HG02642 (cell line): ENCODE results near the gene OR2AK2.

Experiments used
- ATAC-seq: cut with Tn5 transposase; IDR thresholded peaks from one replicate; pipeline ENCODE4 v1.9.1; 2021; ENCODE audit warnings: mild to moderate bottlenecking; ENCODE audit not compliant: unreplicated experiment, poor library complexity

OR2AK2 gene

GRCh38 chr1:247964933-247965332 lies at the start of gene OR2AK2:
OR2AK2 (plus strand) TSS chr1:247965233; CDS start chr1:247965377, 144 bp downstream.
- ATAC-seq, result no peak

- ATAC-seq, result no peak
Measured at GRCh38 chr1:247919952-247920351, 45.1 kb upstream of the OR2AK2 start, which contains the start of gene OR2T8. OR2T8 (plus strand) TSS chr1:247920252; CDS start chr1:247921018, 766 bp downstream.

- ATAC-seq, result no peak
Measured at GRCh38 chr1:247923941-247924340, 41.1 kb upstream of the OR2AK2 start.

- ATAC-seq, result no peak
Measured at GRCh38 chr1:247924868-247925267, 40.2 kb upstream of the OR2AK2 start, which contains the start of gene OR2AJ1. OR2AJ1 (plus strand) TSS chr1:247924889; CDS start chr1:247933769, 8,880 bp downstream.

GRCh38 chr1:247933989-247934388 lies 31.0 kb upstream of the OR2AK2 start:
- ATAC-seq, result no peak

- no peak for ATAC-seq
Measured at GRCh38 chr1:247935781-247936180, 29.3 kb upstream of the OR2AK2 start.

GRCh38 chr1:247936415-247936814 lies 28.6 kb upstream of the OR2AK2 start:
- ATAC-seq, result no peak

GRCh38 chr1:247936965-247937734 lies 27.9 kb upstream of the OR2AK2 start:
- peak; percentile 99 for ATAC-seq

- no peak for ATAC-seq
Measured at GRCh38 chr1:247942624-247943023, 22.4 kb upstream of the OR2AK2 start.

- no peak for ATAC-seq
Measured at GRCh38 chr1:247948558-247948957, 16.5 kb upstream of the OR2AK2 start, which contains the start of gene OR2L8. OR2L8 (plus strand) TSS chr1:247948858; CDS start chr1:247948858, 0 bp downstream.

GRCh38 chr1:247953408-247953807 lies 11.6 kb upstream of the OR2AK2 start:
- ATAC-seq, result no peak

GRCh38 chr1:247961791-247962190 lies 3.2 kb upstream of the OR2AK2 start:
- no peak for ATAC-seq

- ATAC-seq, result no peak
Measured at GRCh38 chr1:247962911-247963588, 2.0 kb upstream of the OR2AK2 start.

- ATAC-seq, result peak; percentile 69
Measured at GRCh38 chr1:247966532-247967204, 1.6 kb downstream of the OR2AK2 start.

- ATAC-seq, result no peak
Measured at GRCh38 chr1:247992986-247993385, 28.0 kb downstream of the OR2AK2 start.

- ATAC-seq, result no peak
Measured at GRCh38 chr1:247998811-247999210, 33.8 kb downstream of the OR2AK2 start.

- ATAC-seq, result no peak
Measured at GRCh38 chr1:248000169-248000568, 35.1 kb downstream of the OR2AK2 start.

GRCh38 chr1:248007778-248008177 lies 42.7 kb downstream of the OR2AK2 start:
- ATAC-seq, result no peak

GRCh38 chr1:248009681-248010080 lies 44.6 kb downstream of the OR2AK2 start:
- ATAC-seq, result no peak

- ATAC-seq, result no peak
Measured at GRCh38 chr1:248013229-248013710, 48.2 kb downstream of the OR2AK2 start, which contains the start of gene OR2L5. OR2L5 (plus strand) TSS chr1:248013660; CDS start chr1:248021948, 8,288 bp downstream.
